Adrenal gland (tissue), 5 donors: ENCODE measurements around the gene GAL3ST3.

Source experiments
- POLR2A ChIP-seq, 2 donors: fragments of 450-650 bp; IDR thresholded peaks; one replicate each; pipeline ENCODE4 v1.6.1; 2017; ENCODE audit warnings: antibody characterized with exemption in 2 of 2, mild to moderate bottlenecking in 2 of 2, moderate library complexity in 1 of 2
- TF ChIP-seq, protein P1 (sequence below), 6 experiments: fragments of 450-650 bp in 4 of 6; fragments of 200-600 bp in 2 of 6; sonication (generic) in 1 of 6; IDR thresholded peaks; 1 replicate in 5 of 6; 2 replicates in 1 of 6; pipeline versions ENCODE4 v1.5.1 to v1.8.0; 2016 to 2021; ENCODE audit warnings: antibody characterized with exemption in 6 of 6, mild to moderate bottlenecking in 2 of 6, moderate library complexity in 1 of 6
- donor health status: DM: no; HTN: no; CAD: no.

- TF ChIP-seq, protein P1, sequence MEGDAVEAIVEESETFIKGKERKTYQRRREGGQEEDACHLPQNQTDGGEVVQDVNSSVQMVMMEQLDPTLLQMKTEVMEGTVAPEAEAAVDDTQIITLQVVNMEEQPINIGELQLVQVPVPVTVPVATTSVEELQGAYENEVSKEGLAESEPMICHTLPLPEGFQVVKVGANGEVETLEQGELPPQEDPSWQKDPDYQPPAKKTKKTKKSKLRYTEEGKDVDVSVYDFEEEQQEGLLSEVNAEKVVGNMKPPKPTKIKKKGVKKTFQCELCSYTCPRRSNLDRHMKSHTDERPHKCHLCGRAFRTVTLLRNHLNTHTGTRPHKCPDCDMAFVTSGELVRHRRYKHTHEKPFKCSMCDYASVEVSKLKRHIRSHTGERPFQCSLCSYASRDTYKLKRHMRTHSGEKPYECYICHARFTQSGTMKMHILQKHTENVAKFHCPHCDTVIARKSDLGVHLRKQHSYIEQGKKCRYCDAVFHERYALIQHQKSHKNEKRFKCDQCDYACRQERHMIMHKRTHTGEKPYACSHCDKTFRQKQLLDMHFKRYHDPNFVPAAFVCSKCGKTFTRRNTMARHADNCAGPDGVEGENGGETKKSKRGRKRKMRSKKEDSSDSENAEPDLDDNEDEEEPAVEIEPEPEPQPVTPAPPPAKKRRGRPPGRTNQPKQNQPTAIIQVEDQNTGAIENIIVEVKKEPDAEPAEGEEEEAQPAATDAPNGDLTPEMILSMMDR (IDR thresholded peaks at IDR 0.05), result no peak
- no peak for TF ChIP-seq POLR2A (IDR thresholded peaks at IDR 0.05)
Observed at GRCh38 chr11:66071381-66071801, 22.4 kb upstream of the GAL3ST3 start.
